Stimulated activated CD4-positive, alpha-beta T cell treated with anti-CD3 and anti-CD28 coated beads, Interleukin-1b, Interleukin-23, amount 100 ng/mL, for 48 hours (primary cell): Measurements from ENCODE around the gene DNAI7.

Source experiments
- DNase-seq: peaks from one replicate; pipeline ENCODE4 v3.0.0-alpha.2; 2020

DNAI7 gene

GRCh38 chr12:25089738-25090137 is 105.2 kb downstream of the DNAI7 start:
- DNase-seq = peak; percentile 27

- DNase-seq = no peak
Measured at GRCh38 chr12:25087596-25087995, 107.4 kb downstream of the DNAI7 start.

DNA sequence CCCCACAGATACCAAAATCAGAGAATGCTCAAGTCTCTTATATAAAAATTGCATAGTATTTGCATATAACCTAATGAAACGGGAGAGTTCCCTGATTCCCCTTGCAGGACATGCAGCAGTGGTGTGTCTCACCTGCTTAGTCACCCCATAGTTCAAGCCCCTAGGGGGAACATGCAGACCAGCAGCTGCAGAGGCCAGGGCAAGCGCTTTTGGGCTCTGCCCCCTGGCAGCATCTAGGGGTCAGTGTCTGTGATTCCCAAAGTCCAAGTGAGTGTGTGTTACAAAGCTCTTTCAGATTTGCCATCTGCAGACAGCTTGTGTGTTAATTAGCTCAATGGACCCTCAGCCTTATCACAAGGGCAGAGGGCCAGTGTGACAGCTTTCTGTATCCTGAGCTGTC is 110.1 kb downstream of the DNAI7 start:
- no peak for DNase-seq

DNA sequence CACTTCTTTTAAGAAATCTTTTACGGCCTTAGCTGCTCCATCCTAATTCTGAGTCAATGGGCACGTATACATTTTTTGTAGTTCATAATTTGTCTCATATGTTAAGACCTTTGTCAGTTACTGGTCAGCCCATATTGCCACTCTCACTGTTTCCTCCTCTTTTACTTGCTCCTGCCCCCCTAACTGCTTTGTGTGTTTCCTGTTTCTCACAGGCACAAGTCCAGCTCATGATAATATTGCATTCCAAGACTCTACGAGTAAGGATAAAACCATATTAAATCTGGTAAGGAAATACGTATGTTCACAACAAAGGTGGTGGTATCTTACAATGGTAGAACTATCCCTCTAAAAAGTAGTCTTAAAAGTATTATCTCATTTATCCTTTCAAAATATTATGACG is 111.7 kb downstream of the DNAI7 start:
- DNase-seq = no peak

GRCh38 chr12:25082628-25083027 is 112.3 kb downstream of the DNAI7 start:
- no peak for DNase-seq

DNA sequence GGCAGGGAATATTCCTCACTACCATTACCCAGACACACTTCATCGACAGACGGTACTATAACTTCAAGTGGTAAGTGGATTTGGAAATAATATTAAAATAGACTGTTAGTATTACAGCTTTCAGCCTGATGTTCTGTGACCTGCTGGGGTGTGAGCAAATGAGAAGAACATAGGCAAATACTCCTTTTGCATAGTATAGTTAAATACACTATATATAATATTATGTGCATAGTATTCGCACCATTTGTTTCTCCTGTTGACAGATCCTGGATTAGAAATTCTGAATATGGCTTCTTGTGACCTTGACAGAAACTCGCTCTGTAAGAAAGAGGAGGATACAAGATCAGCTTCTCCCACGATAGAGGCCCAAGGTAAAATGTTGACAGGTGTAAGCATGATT is 115.6 kb downstream of the DNAI7 start:
- DNase-seq = no peak

- DNase-seq = no peak
Measured at GRCh38 chr12:25074954-25075353, 120.0 kb downstream of the DNAI7 start.

DNA sequence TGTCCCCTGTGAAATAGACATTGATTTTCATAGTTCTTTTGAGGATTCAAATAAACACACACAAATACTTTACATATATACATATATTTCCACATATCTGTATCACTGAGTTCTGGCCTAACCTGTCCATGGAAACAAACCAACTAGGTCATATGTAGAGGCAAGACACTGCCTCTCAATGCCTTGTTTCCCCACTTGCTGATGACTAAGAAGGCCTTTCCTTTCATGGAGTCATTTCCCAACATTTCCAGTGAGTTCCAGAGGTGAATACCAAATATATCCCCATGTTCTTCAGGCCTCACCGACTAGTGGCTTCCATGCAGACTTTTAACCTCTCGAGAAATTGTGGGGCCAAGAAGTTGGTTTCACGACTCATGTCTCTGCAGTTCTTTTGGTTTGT is 120.8 kb downstream of the DNAI7 start:
- no peak for DNase-seq

GRCh38 chr12:25072906-25073650 is 121.9 kb downstream of the DNAI7 start:
- DNase-seq = no peak

- no peak for DNase-seq
Measured at GRCh38 chr12:25071366-25071765, 123.6 kb downstream of the DNAI7 start.

DNA sequence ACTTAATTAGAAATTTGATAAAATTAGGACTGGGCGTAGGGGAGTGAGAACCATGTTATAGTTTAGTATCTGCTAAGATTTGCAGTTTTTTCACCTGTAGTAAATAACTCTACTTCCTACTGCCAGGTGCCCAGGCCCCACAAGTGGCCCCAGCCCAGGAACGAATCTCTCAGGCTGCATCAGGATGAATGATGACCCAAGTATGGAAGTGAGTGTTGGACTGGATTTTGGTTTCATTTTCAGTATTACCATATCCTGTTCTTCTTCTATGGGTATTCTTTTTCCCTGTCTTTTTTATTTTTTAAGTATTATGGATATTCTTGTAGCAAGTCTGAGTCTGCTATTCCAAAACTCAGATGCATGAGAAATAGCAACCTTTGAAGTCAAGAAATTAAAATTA is 125.7 kb downstream of the DNAI7 start:
- DNase-seq = no peak

GRCh38 chr12:25065035-25065434 is 129.9 kb downstream of the DNAI7 start:
- DNase-seq = no peak

GRCh38 chr12:25063873-25064628 is 130.9 kb downstream of the DNAI7 start:
- no peak for DNase-seq

- no peak for DNase-seq
Measured at GRCh38 chr12:25058658-25059058, 136.3 kb downstream of the DNAI7 start.
